Gastrocnemius medialis (tissue), 4 donors: ENCODE measurements around the gene SCGB1C1. TPM values are rescaled to one million over a fixed set of nuclear protein-coding genes. Genes with fewer than 3 reads are reported as not detected.

Experiments used
- ATAC-seq, 2 donors: fragments of 150-250 bp; one replicate each; pipeline ENCODE4 v1.9.1; 2016
- DNase-seq, 2 donors: peaks; one replicate each; pipeline ENCODE4 v3.0.0-alpha.2; 2019
- H3K27ac ChIP-seq, 4 donors: fragments of 200-600 bp; sonication (generic); 1 replicate in 1 of 4; 2 replicates in 3 of 4; pipeline ENCODE4 v1.5.1; 2016 to 2018; ENCODE audit warnings: mild to moderate bottlenecking in 2 of 4, moderate library complexity in 1 of 4
- H3K27me3 ChIP-seq, 3 donors: fragments of 200-600 bp; sonication (generic) in 2 of 3; 1 replicate in 1 of 3; 2 replicates in 2 of 3; pipeline versions ENCODE4 v1.5.1 to v1.6.0; 2016 to 2019; ENCODE audit warnings: mild to moderate bottlenecking in 1 of 3, moderate library complexity in 1 of 3
- H3K36me3 ChIP-seq, 2 donors: fragments of 200-600 bp; sonication (generic) in 1 of 2; one replicate each; pipeline ENCODE4 v1.5.1; 2017 to 2018
- H3K4me1 ChIP-seq, 2 donors: fragments of 200-600 bp; sonication (generic) in 1 of 2; one replicate each; pipeline ENCODE4 v1.5.1; 2016 to 2017; ENCODE audit warnings: mild to moderate bottlenecking in 2 of 2
- H3K4me3 ChIP-seq, 4 donors: fragments of 200-600 bp; sonication (generic) in 3 of 4; 1 replicate in 1 of 4; 2 replicates in 3 of 4; pipeline ENCODE4 v1.5.1; 2016 to 2019; ENCODE audit warnings: mild to moderate bottlenecking in 2 of 4
- H3K9me3 ChIP-seq, 3 donors: fragments of 200-600 bp; sonication (generic) in 2 of 3; 1 replicate in 1 of 3; 2 replicates in 2 of 3; pipeline ENCODE4 v1.5.1; 2016 to 2019
- CTCF ChIP-seq, 5 experiments: fragments of 450-650 bp in 3 of 5; fragments of 200-600 bp in 2 of 5; sonication (generic) in 2 of 5; IDR thresholded peaks in 4 of 5; conservative IDR thresholded peaks in 1 of 5; 1 replicate in 4 of 5; 2 replicates in 1 of 5; pipeline ENCODE4 v1.5.1; 2016 to 2019; ENCODE audit warnings: antibody characterized with exemption in 5 of 5, mild to moderate bottlenecking in 3 of 5, moderate library complexity in 3 of 5
- POLR2A ChIP-seq, 2 donors: fragments of 450-650 bp; IDR thresholded peaks; one replicate each; pipeline ENCODE4 v1.6.1; 2017; ENCODE audit warnings: antibody characterized with exemption in 2 of 2, mild to moderate bottlenecking in 2 of 2, moderate library complexity in 2 of 2
- in situ Hi-C, 4 donors: fragments of 200-750 bp; cut with MboI; loops; one replicate each; pipeline versions ENCODE4 v1.15.0 to v1.8.0; 2017; ENCODE audit warnings: low sequenced_read_pairs in 4 of 4
- intact Hi-C: fragments of 100-400 bp; cut with DNase I; formaldehyde crosslinking; loops from one replicate; pipeline ENCODE4 v1.15.1; 2023; ENCODE audit warnings: low total_unique reads
- total RNA-seq, 4 donors: library from RNA; depleted of rRNA; stranded (reverse); fragments of >200 nt; gene quantifications; one replicate each; pipeline versions ENCODE4 v1.1.0 to v1.2.3, GENCODE V29; 2016

Gene SCGB1C1
- total RNA-seq, 4 donors from 2014 or later, result not detected

GRCh38 chr11:241634-242033 lies 48.8 kb downstream of the SCGB1C1 start:
- intact Hi-C loops, result no loop called here
- in situ Hi-C loops, result no loop called here
- ATAC-seq (peak; percentile 45 to 79), DNase-seq (peak in 1 of 2 donors; percentile 51)
- Histone ChIP-seq H3K9me3 (no peaks in the 10 kb centered on the region), H3K4me1 (peaks cover 36 to 40% of the 10 kb centered on the region in 2 donors), H3K4me3 (no peak overlapping the region), H3K27ac (peak overlapping the region; percentile 57 to 81 (median 68)), H3K36me3 (peaks cover 0 to 62% of the 10 kb centered on the region in 2 donors), H3K27me3 (no peaks in the 10 kb centered on the region)
- peak in 1 of 2 donors; percentile 39 for TF ChIP-seq POLR2A (IDR thresholded peaks at IDR 0.05)
- TF ChIP-seq CTCF (IDR thresholded peaks at IDR 0.05 in 4 of 5, conservative IDR thresholded peaks at IDR 0.05 in 1 of 5), result no peak

Other genes starting within 250 kb of the SCGB1C1 start
- 10 to 100 TPM; 11.3 to 15.9 (median 12.8) TPM for gene BET1L, start 14.3 kb downstream of the SCGB1C1 start, total RNA-seq
- 10 to 100 TPM; 35.6 to 68.5 (median 47.8) TPM for gene RIC8A, start 14.6 kb downstream of the SCGB1C1 start, total RNA-seq
- gene SIRT3, start 43.3 kb downstream of the SCGB1C1 start, total RNA-seq, result 10 to 100 TPM in 3 of 4 donors, 1 to 10 TPM in 1; 9.2 to 15.0 (median 12.7) TPM
- gene PSMD13, start 43.9 kb downstream of the SCGB1C1 start, total RNA-seq, result 100 to 1,000 TPM; 128 to 189 (median 163) TPM
- under 1 TPM in 1 of 4 donors, not detected in 3; 0.09 TPM for gene NLRP6, start 85.3 kb downstream of the SCGB1C1 start, total RNA-seq
- gene PGGHG, start 96.0 kb downstream of the SCGB1C1 start, total RNA-seq, result 1 to 10 TPM in 3 of 4 donors, under 1 TPM in 1; 0.98 to 3.4 (median 2.7) TPM
- not detected for gene IFITM5, start 106.4 kb downstream of the SCGB1C1 start, total RNA-seq
- 10 to 100 TPM; 37.8 to 80.9 (median 44.9) TPM for gene IFITM2, start 114.7 kb downstream of the SCGB1C1 start, total RNA-seq
- gene IFITM1, start 121.0 kb downstream of the SCGB1C1 start, total RNA-seq, result 100 to 1,000 TPM in 1 of 4 donors, 10 to 100 TPM in 3; 47.8 to 103 (median 80.5) TPM
- gene IFITM3, start 127.8 kb downstream of the SCGB1C1 start, total RNA-seq, result 10 to 100 TPM; 46.3 to 83.6 (median 63.2) TPM
- not detected for gene B4GALNT4, start 176.4 kb downstream of the SCGB1C1 start, total RNA-seq
- 1 to 10 TPM in 1 of 4 donors, under 1 TPM in 1, not detected in 2; 0.55 to 1.3 TPM for gene PKP3, start 201.1 kb downstream of the SCGB1C1 start, total RNA-seq
- gene SIGIRR, start 221.9 kb downstream of the SCGB1C1 start, total RNA-seq, result 10 to 100 TPM in 3 of 4 donors, 1 to 10 TPM in 1; 4.2 to 21.6 (median 11.9) TPM
- under 1 TPM in 2 of 4 donors, not detected in 2; 0.23 to 0.41 TPM for gene ANO9, start 248.9 kb downstream of the SCGB1C1 start, total RNA-seq